ENCODE measurements around the gene CDKN1A.

Gene CDKN1A

DNA sequence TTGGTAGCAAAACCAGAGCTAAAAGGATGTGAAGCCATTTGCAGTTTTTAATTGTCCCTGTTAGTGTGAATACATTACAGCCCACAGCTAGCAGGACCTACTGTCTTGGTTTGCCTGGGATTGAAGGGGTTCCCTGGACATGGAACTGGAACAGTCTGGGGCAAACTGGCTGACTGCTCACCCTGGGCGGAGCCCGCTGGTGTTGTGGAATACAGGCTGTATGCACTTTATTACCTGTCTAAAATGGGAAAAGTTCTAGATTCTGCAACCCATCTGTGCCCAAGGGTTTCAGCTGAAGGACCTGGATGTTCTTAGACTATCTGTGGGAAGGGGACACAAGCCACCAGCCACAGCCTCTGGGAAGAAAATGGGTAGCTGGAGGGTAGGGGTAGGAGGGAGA, 12.2 kb upstream of the CDKN1A start:
- ATAC-seq (no peak), DNase-seq (no peak)
- Mint-ChIP-seq H3K27me3 (peaks cover 9% of the 10 kb centered on the region), H3K4me3 (no peak overlapping the region), H3K4me1 (no peaks in the 10 kb centered on the region), H3K27ac (no peak overlapping the region), H3K9me3 (no peaks in the 10 kb centered on the region)

DNA sequence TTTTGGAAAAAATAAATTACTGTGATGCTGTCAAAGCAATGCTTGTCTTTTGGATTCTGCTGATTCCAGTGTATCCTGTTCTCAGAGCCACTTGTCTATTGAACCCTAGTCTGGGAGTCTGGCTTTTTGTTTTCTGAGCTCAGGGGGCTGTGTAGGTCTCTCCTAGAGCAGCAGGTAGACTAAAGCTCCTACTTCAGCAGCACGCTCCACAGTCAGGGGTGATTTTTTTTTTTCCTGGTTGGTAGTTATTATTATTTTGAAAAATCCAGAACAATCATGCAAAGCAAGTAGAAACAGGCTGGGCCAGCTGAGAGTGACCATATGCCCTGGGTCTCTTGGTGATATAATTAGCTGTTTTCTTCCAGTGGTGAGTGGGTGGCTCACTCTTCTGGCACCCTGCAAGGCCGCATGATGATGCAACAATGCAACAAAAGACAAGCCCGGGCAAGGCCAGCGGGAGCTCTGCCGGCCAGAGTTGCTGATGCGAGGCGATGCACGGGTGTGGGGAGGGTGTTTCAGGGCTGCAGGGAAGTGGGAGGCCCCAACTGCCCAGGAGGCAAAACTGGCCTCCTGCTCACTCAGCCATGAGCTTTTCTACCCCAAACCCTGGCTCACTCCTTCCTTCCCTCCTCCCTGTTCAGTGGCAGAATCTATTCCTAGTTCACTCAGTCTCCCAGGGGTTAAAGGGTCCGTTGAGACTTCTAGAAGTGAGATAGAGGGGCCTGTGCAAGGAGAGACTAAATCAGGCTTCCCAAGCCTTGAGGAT, 11.5 kb upstream of the CDKN1A start:
- ATAC-seq (no peak), DNase-seq (no peak)
- Mint-ChIP-seq H3K4me3 (no peak overlapping the region), H3K9me3 (no peaks in the 10 kb centered on the region), H3K27me3 (peaks cover 9% of the 10 kb centered on the region), H3K4me1 (no peaks in the 10 kb centered on the region), H3K27ac (no peak overlapping the region)

DNA sequence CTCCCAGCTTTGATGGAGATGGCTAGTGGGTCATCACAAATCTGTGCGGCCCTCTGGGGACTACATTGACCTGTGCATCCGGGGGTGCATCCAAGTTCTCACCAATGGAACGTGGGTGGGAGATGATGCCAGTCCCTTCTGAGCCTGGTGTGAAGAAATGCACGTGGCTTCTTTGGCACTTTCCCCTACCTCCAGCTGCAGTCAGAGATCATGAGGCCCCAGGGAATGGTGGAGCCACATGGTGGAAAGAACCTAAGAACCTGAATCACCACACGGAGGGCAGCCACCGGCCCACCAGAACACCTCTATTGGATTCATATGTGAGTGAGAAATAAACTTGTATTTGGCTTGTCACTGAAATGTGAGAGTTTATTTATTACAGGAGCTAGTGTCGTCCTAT, 9.9 kb upstream of the CDKN1A start:
- Mint-ChIP-seq H3K27ac (no peak overlapping the region), H3K4me1 (no peaks in the 10 kb centered on the region), H3K4me3 (no peak overlapping the region), H3K9me3 (no peaks in the 10 kb centered on the region), H3K27me3 (no peaks in the 10 kb centered on the region)
- ATAC-seq (no peak), DNase-seq (no peak)

GRCh38 chr6:36669002-36669401, 9.5 kb upstream of the CDKN1A start:
- H3K27me3 Mint-ChIP-seq, result no peaks in the 10 kb centered on the region
- no peak overlapping the region for H3K27ac Mint-ChIP-seq
- H3K4me1 Mint-ChIP-seq, result no peaks in the 10 kb centered on the region
- no peaks in the 10 kb centered on the region for H3K9me3 Mint-ChIP-seq
- no peak overlapping the region for H3K4me3 Mint-ChIP-seq
- DNase-seq, result no peak
- ATAC-seq, result no peak

- Mint-ChIP-seq H3K4me1 (no peaks in the 10 kb centered on the region), H3K27me3 (no peaks in the 10 kb centered on the region), H3K4me3 (no peak overlapping the region), H3K27ac (no peak overlapping the region), H3K9me3 (no peaks in the 10 kb centered on the region)
- DNase-seq, result no peak
- ATAC-seq, result no peak
Observed at GRCh38 chr6:36670271-36670670, 8.2 kb upstream of the CDKN1A start.

DNA sequence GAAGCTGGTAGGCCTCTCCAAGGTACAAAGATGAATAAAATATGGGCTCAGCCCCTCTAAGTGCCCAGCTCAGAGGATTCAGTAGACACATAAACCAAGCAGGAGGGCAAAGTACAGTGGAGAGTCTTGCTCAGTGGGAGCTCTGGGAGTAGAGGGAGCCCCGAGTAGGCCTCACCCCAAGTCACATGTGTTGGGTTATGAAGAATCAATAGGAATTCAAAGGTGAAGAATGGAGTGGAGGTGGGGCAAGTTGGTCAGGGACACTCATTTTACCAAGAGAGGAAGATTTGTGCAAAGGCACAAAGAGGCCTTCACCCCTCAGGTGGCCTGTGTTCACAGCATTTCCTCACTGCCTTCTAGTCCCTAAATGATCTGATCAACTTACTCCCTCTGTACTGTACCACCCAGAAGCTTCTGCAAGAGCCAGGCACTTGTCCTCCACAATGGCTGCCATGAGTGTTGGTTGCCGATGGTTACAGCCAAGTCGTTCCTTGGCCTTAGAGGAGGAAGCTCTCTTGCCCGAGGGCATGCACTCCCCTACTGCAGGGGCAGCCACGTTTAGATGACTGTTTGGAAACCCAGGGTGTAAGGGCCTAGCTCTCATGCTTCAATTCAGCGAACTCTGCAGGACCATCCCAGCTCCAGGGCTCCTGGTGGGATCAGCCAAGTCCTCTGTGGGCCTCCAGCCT, 6.7 kb upstream of the CDKN1A start:
- Mint-ChIP-seq H3K4me3 (no peak overlapping the region), H3K27ac (peak overlapping the region in 1 of 2 donors; percentile 16), H3K4me1 (peaks cover 12% of the 10 kb centered on the region), H3K27me3 (peaks cover under 1% of the 10 kb centered on the region), H3K9me3 (no peaks in the 10 kb centered on the region)
- DNase-seq (no peak), ATAC-seq (no peak)

DNA sequence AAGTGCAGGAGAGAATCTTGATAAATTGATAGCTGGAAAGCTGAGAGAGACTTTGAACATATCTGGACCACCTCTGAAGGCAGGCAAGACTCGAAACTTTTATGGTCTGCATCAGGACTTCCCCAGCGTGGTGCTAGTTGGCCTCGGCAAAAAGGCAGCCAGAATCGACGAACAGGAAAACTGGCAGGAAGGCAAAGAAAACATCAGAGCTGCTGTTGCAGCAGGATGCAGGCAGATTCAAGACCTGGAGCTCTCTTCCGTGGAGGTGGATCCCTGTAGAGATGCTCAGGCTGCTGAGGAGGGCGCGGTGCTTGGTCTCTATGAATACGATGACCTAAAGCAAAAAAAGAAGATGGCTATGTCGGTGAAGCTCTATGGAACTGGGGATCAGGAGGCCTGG, 4.6 kb upstream of the CDKN1A start:
- H3K4me1 Mint-ChIP-seq, result peaks cover 32% of the 10 kb centered on the region
- peaks cover 16% of the 10 kb centered on the region for H3K27me3 Mint-ChIP-seq
- H3K9me3 Mint-ChIP-seq, result no peaks in the 10 kb centered on the region
- ATAC-seq (no peak), DNase-seq (no peak)
- H3K4me3 Mint-ChIP-seq, result no peak overlapping the region
- H3K27ac Mint-ChIP-seq, result no peak overlapping the region

DNA sequence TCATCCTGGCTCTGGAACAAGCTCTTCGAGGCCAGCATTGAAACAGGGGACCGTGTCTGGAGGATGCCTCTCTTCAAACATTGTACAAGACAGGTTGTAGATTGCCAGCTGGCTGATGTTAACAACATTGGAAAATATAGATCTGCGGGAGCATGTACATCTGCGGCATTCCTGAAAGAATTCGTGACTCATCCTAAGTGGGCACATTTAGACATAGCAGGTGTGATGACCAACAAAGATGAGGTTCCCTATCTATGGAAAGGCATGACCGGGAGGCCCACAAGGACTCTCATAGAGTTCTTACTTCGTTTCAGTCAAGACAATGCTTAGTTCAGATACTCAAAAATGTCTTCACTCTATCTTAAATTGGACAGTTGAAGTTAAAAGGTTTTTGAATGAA, 3.6 kb upstream of the CDKN1A start:
- H3K9me3 Mint-ChIP-seq, result no peaks in the 10 kb centered on the region
- peaks cover 16% of the 10 kb centered on the region for H3K27me3 Mint-ChIP-seq
- H3K27ac Mint-ChIP-seq, result no peak overlapping the region
- peaks cover 37% of the 10 kb centered on the region for H3K4me1 Mint-ChIP-seq
- DNase-seq (no peak), ATAC-seq (no peak)
- no peak overlapping the region for H3K4me3 Mint-ChIP-seq

DNA sequence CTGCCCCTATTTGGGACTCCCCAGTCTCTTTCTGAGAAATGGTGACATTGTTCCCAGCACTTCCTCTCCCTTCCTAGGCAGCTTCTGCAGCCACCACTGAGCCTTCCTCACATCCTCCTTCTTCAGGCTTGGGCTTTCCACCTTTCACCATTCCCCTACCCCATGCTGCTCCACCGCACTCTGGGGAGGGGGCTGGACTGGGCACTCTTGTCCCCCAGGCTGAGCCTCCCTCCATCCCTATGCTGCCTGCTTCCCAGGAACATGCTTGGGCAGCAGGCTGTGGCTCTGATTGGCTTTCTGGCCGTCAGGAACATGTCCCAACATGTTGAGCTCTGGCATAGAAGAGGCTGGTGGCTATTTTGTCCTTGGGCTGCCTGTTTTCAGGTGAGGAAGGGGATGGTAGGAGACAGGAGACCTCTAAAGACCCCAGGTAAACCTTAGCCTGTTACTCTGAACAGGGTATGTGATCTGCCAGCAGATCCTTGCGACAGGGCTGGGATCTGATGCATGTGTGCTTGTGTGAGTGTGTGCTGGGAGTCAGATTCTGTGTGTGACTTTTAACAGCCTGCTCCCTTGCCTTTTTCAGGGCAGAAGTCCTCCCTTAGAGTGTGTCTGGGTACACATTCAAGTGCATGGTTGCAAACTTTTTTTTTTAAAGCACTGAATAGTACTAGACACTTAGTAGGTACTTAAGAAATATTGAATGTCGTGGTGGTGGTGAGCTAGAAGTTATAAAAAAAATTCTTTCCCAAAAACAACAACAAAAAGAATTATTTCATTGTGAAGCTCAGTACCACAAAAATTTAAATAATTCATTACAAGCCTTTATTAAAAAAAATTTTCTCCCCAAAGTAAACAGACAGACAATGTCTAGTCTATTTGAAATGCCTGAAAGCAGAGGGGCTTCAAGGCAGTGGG, 2.1 kb upstream of the CDKN1A start:
- no peaks in the 10 kb centered on the region for H3K9me3 Mint-ChIP-seq
- no peak for ATAC-seq
- peaks cover 51% of the 10 kb centered on the region for H3K4me1 Mint-ChIP-seq
- peak overlapping the region; percentile 72 to 74 for H3K27ac Mint-ChIP-seq
- DNase-seq, result peak in 1 of 2 donors; percentile 7
- H3K4me3 Mint-ChIP-seq, result peak overlapping the region; percentile 76 to 100
- peaks cover 16% of the 10 kb centered on the region for H3K27me3 Mint-ChIP-seq

- H3K9me3 Mint-ChIP-seq, result no peaks in the 10 kb centered on the region
- DNase-seq, result no peak
- peaks cover 16% of the 10 kb centered on the region for H3K27me3 Mint-ChIP-seq
- peak overlapping the region; percentile 76 to 100 for H3K4me3 Mint-ChIP-seq
- H3K27ac Mint-ChIP-seq, result peak overlapping the region in 1 of 2 donors; percentile 17
- ATAC-seq, result no peak
- peaks cover 59% of the 10 kb centered on the region for H3K4me1 Mint-ChIP-seq
Observed at GRCh38 chr6:36677059-36677749, 1.3 kb upstream of the CDKN1A start.

GRCh38 chr6:36677753-36678487, 594 bp upstream of the CDKN1A start:
- Mint-ChIP-seq H3K27me3 (peaks cover 16% of the 10 kb centered on the region), H3K4me1 (peaks cover 66% of the 10 kb centered on the region), H3K9me3 (no peaks in the 10 kb centered on the region), H3K27ac (no peak overlapping the region), H3K4me3 (peak overlapping the region; percentile 76 to 100)
- ATAC-seq (peak; percentile 0), DNase-seq (peak in 1 of 2 donors; percentile 11)

DNA sequence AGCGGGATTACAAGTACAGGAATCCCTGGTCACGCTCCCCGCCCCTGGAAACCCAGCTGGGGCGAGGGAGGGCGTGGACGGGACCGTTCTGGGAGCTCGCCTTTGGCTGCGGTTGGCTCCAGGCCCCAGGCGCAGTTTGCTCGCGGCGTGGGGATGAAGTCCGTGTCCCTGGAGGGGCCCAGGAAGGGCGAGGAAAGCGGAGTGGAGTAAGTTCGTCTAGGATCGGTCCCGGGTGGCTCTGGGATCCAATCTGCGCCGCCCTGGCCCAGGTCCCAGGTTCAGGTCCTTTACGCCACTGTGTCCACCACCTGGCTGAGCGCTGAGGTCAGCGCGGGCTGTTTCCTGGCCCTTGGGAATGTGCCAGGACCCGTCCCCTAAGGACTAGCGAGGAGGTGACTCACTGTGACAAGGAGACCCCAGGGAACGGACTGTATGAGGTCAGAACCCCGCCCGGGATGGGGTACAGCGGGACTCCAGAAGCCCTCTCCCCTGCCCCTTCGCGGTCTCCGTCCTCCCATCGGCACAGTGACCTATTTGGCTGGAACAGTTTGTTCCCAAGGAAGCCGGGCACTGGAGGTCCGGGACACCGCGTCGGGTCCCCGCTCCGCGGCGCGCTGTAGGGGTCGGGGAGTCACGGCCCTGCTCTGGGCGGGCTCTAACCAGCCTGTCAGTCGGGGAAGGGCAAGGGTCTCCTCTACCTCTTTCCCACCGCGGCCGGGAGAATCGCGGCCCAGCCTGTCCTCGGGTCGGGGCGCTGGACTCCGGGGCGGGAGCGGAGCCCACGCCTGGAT, 724 bp downstream of the CDKN1A start:
- peak overlapping the region; percentile 95 to 97 for H3K27ac Mint-ChIP-seq
- H3K27me3 Mint-ChIP-seq, result peaks cover 16% of the 10 kb centered on the region
- ATAC-seq (no peak), DNase-seq (peak; percentile 26 to 47)
- peaks cover 77% of the 10 kb centered on the region for H3K4me1 Mint-ChIP-seq
- H3K9me3 Mint-ChIP-seq, result no peaks in the 10 kb centered on the region
- H3K4me3 Mint-ChIP-seq, result peak overlapping the region; percentile 98 to 100

DNA sequence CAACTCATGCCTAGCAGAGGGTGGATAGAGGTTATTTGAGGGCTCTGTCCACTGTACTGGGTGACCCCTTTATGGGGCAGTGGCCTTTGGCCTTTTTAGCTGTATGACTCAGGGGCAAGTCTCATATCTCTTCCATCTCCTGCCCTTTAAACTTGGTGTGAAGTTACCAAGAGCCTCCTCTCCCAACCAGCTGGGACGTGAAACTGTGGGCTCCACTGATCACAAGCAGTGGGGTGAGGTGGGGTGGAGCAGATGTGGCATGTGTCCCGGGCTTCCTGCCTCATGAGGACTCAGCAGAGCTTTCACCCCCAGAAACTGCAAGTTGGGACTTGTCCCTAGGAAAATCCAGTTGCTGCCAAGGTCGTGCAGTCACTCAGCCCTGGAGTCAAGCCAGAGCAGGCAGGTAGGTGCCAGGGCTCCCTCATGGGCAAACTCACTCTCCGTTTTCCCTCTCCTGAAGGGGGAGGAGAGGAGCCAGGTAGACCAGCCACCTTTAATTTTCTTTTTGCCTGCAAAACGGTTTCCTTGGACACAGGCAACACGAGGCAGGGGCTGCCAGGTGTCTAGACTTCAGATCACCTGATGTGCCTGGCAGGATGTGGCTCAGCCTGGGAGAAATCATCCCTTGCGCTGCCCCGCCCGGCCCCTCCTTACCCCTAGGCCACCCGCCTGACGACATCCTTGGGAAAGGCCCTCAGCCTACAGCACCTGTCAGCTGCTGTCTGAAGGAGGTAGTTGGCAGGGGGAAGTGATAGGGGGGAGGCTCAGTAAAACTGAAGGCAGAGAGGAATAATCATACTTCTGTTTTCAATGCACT, 4.0 kb downstream of the CDKN1A start:
- Mint-ChIP-seq H3K9me3 (no peaks in the 10 kb centered on the region), H3K4me1 (peaks cover 64% of the 10 kb centered on the region), H3K4me3 (peak overlapping the region; percentile 11 to 62), H3K27me3 (peaks cover 8% of the 10 kb centered on the region), H3K27ac (peak overlapping the region in 1 of 2 donors; percentile 80)
- ATAC-seq (peak; percentile 57), DNase-seq (peak; percentile 24 to 74)
